ENCODE measurements around the gene SLIT2. TPM values are rescaled to one million over a fixed set of nuclear protein-coding genes. Genes with fewer than 3 reads are reported as not detected.

Gene SLIT2, protein sequence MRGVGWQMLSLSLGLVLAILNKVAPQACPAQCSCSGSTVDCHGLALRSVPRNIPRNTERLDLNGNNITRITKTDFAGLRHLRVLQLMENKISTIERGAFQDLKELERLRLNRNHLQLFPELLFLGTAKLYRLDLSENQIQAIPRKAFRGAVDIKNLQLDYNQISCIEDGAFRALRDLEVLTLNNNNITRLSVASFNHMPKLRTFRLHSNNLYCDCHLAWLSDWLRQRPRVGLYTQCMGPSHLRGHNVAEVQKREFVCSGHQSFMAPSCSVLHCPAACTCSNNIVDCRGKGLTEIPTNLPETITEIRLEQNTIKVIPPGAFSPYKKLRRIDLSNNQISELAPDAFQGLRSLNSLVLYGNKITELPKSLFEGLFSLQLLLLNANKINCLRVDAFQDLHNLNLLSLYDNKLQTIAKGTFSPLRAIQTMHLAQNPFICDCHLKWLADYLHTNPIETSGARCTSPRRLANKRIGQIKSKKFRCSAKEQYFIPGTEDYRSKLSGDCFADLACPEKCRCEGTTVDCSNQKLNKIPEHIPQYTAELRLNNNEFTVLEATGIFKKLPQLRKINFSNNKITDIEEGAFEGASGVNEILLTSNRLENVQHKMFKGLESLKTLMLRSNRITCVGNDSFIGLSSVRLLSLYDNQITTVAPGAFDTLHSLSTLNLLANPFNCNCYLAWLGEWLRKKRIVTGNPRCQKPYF (N-terminal part only)
- 2.2 TPM for polyA plus RNA-seq (2012; ENCODE audit: insufficient read depth, insufficient read length)

DNA sequence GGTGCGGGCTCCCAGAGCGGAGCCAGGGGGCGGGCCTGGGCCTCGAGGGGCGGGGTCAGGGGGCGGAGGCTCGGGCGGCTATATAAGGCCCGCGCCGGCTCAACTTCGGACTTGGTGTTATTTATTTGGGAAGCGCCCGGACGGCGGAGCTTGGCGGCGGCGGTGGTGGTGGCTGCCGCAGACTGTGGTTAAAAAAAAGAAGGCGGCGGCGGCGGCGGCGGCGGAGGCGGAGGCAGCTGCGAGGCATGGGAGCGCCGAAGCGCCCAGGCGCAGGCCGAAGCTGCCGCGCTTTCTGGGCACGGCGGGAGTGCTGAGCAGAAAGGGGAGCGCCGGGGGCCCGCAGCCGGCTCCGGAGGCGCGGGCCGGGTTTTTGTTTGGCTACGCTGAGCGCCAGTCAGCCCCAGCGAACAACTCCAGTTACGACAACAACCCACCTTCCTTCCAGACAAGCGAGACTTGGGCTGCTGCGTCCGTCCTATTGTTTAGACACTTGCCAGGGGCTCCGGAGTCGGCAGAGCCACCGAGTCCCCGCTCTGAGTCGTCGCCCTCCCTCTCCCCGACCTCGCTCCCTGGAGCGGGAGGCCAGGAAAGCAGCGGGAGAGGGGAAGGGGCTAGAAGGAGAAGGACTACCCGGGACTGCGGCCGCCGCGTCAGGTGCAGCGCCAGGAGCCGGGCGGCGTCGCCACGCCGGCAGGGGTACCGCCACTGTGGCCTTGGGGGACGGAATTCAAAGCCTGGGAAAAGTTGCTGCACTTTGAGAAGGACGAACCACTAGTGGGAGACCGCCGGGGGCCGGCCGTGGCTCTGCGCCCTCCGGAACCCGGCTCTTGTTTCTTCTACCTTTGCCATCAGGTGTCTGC, at the start of gene SLIT2:
Gene SLIT2 (plus strand): TSS at position 110 of the 860 bp plus-strand sequence. CDS start 1,911 bp downstream, outside the sequence.
- H3K4me3 ChIP-seq (ENCODE audit: low read length) = peak within 1 kb of the TSS; percentile 18
- DNase-seq (ENCODE audit: low read depth, low spot score) = peak; percentile 4

DNA sequence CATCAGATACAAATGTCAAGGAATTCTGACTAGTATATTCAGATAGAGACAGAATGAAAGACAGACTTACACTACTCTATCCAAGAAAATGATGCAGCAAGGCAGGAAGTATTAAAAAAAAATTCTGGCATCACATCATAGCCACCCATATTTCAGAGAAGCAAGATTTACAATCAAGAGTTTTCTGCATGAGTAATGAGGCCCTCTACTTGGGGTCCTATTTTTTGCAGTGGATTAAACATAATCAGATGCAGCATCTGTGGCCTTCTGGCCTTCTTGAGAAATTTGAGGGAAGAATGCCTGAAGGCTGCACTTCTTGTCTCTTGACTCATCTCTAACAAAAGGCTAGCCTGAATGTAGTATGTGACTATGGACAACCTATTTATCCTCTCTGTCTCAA, 48.2 kb upstream of the SLIT2 start:
- no peak for DNase-seq (ENCODE audit: low read depth, low spot score)
- no peak overlapping the region for H3K4me3 ChIP-seq (ENCODE audit: low read length)

DNA sequence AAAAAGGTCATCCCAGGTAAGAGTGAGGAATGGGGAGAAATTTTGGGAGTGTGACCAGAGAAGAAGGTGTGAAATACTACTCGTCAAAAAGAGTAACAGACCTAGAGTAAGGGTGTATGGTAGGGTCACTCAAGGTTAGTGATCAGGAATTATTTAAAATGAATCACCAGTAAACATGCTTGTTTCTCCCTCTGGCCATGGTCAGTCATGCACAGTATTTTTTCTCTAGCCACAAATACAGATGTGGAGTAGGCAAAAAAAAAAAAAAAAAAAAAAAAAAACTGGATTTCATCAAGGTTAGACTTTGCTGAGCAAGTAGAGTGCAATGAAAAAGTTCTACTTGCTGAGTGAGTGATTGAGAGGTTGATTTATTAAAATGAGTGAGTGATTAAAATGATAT, 34.2 kb upstream of the SLIT2 start:
- DNase-seq (ENCODE audit: low read depth, low spot score) = no peak
- H3K4me3 ChIP-seq (ENCODE audit: low read length) = no peak overlapping the region

DNA sequence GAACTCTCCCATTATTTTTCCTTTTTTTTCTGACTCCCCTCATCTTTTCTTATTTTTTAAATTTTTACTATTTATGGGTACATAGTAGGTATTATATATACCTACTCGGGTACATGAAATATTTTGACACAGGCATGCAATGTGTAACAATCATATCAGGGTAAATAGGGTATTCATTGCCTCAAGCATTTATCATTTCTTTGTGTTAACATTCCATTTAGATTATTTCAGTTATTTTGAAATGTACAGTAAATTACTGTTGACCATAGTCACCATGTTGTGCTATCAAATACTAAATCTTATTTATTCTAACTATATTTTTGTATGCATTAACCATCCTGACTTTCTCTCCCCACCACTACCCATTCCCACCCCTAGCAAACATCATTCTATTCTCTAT, 33.8 kb upstream of the SLIT2 start:
- no peak overlapping the region for H3K4me3 ChIP-seq (ENCODE audit: low read length)
- DNase-seq (ENCODE audit: low read depth, low spot score) = no peak

DNA sequence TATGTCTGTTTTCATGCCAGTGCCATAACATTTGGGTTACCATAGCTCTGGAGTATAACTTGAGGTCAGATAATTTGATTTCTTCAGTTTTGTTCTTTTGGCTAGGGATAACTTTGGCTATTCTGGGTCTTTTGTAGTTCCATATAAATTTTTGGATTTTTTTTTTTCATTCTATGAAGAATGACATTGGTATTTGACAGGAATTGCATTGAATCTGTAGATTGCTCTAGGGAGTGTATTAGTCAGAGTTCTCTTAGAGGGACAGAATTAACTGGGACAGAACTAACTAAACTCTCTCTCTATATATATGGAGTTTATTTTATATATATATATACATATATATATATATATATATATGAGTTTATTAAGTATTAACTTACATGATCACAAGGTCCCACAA, 32.2 kb upstream of the SLIT2 start:
- no peak for DNase-seq (ENCODE audit: low read depth, low spot score)
- no peak overlapping the region for H3K4me3 ChIP-seq (ENCODE audit: low read length)

DNA sequence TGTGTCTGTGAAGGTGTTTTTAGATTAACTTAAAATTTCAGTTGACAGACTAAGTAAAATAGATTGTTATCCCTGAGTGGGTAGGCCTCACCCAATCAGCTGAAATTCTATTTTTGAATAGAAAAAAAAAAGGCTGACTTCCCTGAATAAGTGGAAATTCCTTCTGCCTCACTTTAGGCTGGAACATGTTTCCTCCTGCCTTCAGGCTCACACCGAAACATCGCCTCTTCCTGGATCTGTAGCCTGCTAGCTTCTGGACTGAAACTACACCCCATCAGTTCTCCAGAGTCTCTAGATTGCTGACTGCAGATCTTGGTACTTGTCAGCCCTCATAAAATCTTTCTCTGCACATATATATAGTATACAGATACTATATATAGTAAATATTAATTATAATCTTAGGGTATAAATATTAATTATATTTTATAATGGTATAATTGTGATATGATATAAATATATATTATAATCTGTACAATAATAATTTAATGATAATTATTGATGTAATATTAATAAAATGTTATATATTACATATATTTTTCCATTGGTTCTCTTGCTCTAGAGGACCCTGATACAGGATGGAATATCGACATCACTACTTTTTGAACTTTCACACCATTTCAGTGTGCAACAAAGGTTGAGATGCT, 13.7 kb upstream of the SLIT2 start:
- DNase-seq (ENCODE audit: low read depth, low spot score) = no peak

DNA sequence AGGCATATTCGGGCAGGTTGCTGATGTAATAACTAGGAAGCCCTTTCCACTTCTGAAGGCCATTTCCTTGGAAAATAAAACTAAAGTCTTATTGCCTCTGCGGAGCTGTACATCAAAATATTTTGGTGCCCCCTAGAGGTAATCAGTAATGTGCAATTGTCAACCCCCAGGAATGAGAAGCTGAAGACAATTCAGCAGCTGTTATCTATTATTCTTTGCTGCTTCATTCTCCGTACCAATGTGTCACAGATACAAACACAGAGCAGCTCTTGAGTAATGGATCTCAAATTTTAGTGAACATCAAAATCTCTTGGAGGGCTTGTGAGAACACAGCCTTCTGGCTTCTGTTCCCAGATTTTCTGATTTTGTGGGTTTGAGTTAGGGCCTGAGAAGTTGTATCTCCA, 3.5 kb upstream of the SLIT2 start:
- peak; percentile 24 for DNase-seq (ENCODE audit: low read depth, low spot score)
- H3K4me3 ChIP-seq (ENCODE audit: low read length) = no peak overlapping the region

More for the DNA sequence above, 13.7 kb upstream of the SLIT2 start:
- H3K4me3 ChIP-seq (ENCODE audit: low read length) = no peak overlapping the region

DNA sequence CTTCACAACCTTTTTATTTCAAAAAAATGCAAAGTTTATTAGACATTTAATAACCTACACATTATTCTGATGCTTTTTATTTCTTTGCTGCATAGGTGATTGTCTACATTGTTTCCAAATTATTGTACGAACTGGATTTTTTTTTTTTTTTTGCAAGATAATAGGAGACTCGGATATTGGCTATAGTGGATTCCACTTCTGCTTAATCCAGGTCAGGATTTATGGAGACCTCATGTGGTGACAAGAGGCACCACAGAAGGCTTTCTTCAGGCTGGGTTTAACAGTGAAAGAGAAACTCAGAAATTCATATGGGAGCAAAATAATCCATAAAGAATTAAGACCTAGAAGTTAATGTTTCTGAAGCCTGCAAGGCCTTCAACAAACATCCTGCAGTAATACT, 2.4 kb upstream of the SLIT2 start:
- no peak for DNase-seq (ENCODE audit: low read depth, low spot score)
- H3K4me3 ChIP-seq (ENCODE audit: low read length) = no peak overlapping the region

DNA sequence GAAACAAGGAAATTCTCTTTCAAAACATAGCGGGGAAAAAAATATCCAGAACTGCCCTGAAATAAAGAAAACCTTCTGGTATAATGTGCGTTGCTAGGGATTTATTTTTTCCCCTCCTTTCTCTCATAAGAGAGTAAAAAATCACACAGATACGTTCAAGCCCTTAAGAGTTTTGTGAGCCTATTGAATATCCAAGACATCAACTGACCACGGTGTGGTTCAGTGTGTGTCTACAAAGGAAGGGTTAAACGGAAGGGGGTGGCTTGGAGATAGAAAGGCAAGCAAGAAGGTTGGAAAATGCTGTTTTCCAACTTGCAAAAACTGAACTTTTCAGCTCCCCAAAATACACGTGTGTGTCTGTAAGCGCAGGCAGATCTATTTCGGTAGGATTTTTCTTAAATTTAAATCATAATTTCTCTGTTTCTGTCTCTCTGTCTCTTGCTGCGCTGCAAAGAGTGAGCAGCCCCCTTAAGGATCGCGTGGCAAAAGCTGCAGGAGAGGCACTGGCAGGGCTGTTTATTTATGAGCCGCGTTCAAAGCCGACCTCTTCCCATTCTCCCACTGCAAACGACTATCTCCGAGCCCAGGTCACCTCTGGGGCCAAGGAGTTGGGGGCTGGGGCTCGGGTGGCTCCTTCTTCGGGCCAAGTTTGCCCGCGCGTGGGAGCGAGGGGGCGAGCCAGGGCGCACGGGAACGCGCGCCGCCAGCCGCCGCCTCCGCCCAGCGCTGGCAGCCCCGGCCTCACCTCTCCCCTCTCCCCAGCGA, 492 bp upstream of the SLIT2 start:
- H3K4me3 ChIP-seq (ENCODE audit: low read length) = no peak overlapping the region
- DNase-seq (ENCODE audit: low read depth, low spot score) = no peak

DNA sequence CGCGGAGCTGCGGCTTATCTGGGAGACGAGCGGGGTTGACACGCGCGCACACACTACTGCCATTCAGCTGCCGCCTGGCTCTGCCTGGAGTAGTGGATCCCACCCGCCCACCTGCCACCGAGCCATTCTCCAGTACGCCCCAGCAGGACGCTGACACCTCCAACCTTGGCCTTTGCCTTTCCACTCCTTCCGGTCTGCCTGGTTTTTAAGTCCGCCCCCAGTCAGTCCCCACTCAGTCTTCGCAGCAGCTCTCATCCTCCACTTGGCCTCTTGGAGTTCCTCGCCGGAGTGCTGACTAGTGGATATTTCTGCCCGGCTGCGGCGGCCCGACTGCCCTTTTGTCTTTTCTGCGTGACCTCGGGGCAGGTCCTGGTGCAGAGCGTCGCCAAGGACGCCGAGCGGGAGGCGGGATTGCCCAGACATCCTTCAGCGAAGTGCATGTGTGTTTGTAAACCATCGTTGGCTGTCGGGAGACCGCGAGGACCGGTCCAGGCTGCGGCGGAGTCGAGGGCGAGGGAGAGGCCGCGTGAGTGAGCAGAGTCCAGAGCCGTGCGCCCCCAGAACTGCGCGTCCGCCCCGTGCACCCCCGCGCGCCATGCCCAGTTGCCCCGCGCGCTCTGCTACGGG, 1.1 kb downstream of the SLIT2 start:
- DNase-seq (ENCODE audit: low read depth, low spot score) = no peak
- no peak overlapping the region for H3K4me3 ChIP-seq (ENCODE audit: low read length)

DNA sequence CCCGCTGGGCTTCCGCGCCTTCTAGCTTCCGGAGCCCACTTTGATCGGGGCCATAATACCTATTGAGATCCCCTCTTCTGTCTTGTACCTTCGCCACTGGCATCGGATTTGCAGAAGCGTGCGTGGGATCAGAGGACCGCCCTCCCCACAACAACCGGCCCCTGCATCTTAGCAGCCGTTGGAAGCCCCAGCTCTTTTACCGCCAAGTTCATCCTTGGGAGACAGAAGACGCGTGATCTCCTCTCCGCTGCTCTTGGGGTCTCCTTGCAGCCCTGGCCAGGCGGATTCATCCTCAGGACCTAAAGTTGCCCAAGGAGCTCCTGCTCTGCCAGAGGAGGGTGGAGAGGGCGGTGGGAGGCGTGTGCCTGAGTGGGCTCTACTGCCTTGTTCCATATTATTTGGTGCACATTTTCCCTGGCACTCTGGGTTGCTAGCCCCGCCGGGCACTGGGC, 1.6 kb downstream of the SLIT2 start:
- no peak for DNase-seq (ENCODE audit: low read depth, low spot score)
- H3K4me3 ChIP-seq (ENCODE audit: low read length) = no peak overlapping the region

DNA sequence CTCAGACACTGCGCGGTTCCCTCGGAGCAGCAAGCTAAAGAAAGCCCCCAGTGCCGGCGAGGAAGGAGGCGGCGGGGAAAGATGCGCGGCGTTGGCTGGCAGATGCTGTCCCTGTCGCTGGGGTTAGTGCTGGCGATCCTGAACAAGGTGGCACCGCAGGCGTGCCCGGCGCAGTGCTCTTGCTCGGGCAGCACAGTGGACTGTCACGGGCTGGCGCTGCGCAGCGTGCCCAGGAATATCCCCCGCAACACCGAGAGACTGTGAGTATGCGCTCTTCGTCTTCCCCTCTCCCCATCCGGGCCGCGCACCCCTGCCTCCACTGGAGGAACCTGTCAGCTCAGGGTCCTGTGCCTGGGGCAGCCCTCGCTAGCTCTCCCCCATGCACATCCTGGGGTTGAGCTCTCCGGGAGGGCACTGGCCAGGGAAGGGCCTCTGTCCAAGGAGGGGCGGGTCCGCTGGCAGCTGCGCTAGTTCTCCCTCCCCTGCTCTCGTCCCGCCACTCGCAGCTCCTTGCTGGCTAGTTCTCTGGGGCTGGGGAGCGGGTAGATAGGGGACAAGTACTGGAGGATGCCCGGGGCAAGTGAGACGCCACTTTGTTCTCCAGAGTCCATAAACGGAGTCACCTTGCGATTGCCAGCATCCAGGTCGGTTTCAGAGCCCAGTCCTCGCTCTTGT, 2.2 kb downstream of the SLIT2 start:
- H3K4me3 ChIP-seq (ENCODE audit: low read length) = no peak overlapping the region
- DNase-seq (ENCODE audit: low read depth, low spot score) = no peak

DNA sequence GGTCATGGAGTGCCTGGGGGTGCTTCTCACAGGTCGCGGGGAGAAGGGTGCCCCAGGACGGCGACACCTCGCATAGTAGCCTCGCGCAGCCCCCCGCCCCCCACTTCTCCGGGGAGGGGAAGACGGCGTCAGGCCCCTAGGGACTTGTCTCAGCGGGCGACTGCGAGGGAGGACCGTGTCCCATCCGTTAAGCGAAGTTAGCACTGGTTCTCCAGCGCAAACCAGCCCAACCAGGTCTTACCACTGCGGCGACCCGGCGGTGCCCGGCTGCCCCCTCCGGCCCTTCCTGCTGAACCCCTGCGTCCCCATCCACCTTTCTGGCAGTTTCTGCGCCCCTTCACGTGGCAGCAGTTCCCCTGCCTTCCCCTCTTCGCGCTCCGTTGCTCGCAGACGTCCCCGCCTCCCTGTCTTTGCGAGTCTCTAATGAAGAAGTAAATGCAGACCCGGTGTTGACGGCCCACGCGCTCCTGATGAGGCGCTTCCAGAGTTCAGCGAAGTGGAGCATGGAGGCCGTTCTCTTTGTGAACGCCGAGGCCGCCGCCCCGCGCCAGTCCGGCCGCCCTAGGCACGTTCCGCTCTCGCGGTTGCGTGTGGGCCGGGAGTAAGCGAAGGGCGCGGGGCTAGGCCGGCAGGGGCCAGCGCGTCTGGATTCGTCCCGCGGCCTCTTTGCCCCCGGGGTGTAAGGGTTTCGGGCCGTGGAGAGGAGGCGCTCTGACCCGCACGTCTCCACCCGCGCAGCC, 3.0 kb downstream of the SLIT2 start:
- H3K4me3 ChIP-seq (ENCODE audit: low read length) = no peak overlapping the region
- no peak for DNase-seq (ENCODE audit: low read depth, low spot score)

DNA sequence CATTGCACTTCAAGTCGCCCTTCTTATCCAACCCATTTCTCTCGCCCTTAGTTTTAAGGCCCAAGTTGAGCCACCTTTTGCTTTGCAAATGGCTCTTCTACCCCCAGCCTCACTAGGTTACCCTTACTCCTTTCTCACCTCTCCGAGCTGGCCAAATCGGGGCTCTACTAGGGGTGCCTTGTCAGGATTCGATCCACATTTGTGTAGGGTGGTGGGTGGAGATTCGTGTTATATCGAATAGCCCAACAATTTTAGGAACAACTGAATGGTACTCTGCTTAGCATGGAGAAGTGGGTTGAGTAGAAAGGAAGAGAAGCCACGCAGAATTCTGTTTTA, 3.5 kb downstream of the SLIT2 start:
- H3K4me3 ChIP-seq (ENCODE audit: low read length) = no peak overlapping the region
- DNase-seq (ENCODE audit: low read depth, low spot score) = no peak

DNA sequence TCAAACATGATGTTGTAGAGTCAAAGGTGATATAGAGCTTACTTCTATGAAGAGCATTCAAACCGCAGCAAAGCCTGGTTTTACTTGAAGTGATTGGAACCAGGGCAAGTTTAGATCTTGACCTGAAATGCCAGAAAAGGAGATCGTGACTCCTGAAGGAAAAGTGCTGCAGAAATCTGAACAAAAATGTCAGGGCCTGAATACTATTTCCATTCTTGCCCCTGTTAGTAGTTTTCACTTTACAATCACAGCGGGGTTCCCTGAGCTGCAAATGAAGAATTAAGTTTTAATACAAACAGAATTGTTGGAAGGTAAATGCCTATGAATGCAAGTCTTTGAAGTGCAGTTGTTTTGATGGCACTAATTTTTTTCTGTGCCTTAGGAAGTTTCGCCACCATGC, 4.1 kb downstream of the SLIT2 start:
- no peak for DNase-seq (ENCODE audit: low read depth, low spot score)

DNA sequence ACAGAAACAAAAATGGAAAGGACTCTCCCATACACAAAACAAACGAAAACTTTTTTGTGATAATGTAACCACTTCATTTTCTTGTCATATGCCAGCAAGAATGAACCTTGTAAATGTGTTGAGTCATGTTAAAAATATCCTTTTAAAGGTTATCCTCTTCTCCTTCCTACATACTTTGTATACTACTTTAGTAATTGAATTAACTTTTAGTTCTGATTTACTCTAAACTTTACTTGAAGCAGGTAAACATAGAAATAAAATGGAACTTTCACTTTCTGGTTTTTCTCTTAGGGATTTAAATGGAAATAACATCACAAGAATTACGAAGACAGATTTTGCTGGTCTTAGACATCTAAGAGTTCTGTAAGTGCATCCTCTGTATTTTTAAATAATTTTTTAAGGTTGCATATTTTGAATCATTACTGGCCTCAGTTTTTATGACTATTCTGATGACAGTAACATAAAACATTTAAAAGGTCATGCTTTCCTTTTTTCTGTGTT, 4.7 kb downstream of the SLIT2 start:
- H3K4me3 ChIP-seq (ENCODE audit: low read length) = no peak overlapping the region
- DNase-seq (ENCODE audit: low read depth, low spot score) = no peak

More for the DNA sequence above, 4.1 kb downstream of the SLIT2 start:
- no peak overlapping the region for H3K4me3 ChIP-seq (ENCODE audit: low read length)

DNA sequence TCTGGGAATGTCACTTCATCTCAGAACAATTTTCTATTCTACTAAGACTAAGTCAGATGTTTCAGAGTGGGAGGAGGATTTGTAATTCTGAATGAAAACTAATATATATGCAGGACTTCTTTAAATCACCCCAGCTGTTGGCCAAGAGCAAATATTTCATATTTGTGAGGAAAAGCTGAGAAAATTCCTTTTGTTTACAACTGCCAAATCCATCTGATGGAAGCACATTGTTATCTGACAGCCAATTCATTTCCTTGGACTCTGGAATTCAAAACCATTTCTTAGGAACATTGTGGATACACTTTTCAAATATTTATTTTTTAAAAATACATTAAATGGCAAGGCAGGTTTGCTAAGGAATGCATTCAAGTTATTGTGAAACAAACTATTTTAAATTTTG, 8.0 kb downstream of the SLIT2 start:
- DNase-seq (ENCODE audit: low read depth, low spot score) = no peak
- H3K4me3 ChIP-seq (ENCODE audit: low read length) = no peak overlapping the region

Measured in Jurkat, Clone E6-1 (cell line).